Right lobe of liver (tissue), 6 donors: ENCODE results near the gene OPCML. TPM values are rescaled to one million over a fixed set of nuclear protein-coding genes. Genes with fewer than 3 reads are reported as not detected.

Source experiments
- ATAC-seq, 4 donors: fragments of 200-7000 bp; cut with Tn5 transposase; one replicate each; pipeline ENCODE4 v1.9.1; 2020; ENCODE audit warnings: mild to moderate bottlenecking in 4 of 4, moderate library complexity in 4 of 4
- DNase-seq, 3 donors: peaks; one replicate each; pipeline ENCODE4 v3.0.0-alpha.2; 2020
- H3K27ac ChIP-seq, 3 donors: fragments of 200-600 bp; one replicate each; pipeline ENCODE4 v1.8.0; 2022
- H3K27me3 ChIP-seq, 2 donors: fragments of 200-600 bp; one replicate each; pipeline ENCODE4 v1.8.0; 2022
- H3K36me3 ChIP-seq, 4 donors: fragments of 200-600 bp; sonication (generic) in 1 of 4; one replicate each; pipeline versions ENCODE4 v1.5.1 to v1.8.0; 2017 to 2022; ENCODE audit warnings: control low read depth in 1 of 4
- H3K4me1 ChIP-seq, 4 donors: fragments of 200-600 bp; sonication (generic) in 1 of 4; one replicate each; pipeline versions ENCODE4 v1.5.1 to v1.8.0; 2017 to 2022; ENCODE audit warnings: control low read depth in 1 of 4
- H3K4me3 ChIP-seq, 3 donors: fragments of 200-600 bp; one replicate each; pipeline ENCODE4 v1.8.0; 2022
- H3K9me3 ChIP-seq, 4 donors: fragments of 200-600 bp; sonication (generic) in 1 of 4; one replicate each; pipeline versions ENCODE4 v1.5.1 to v1.8.0; 2017 to 2022; ENCODE audit warnings: control low read depth in 1 of 4
- CTCF ChIP-seq, 4 donors: fragments of 200-600 bp in 3 of 4; fragments of 450-650 bp in 1 of 4; IDR thresholded peaks; one replicate each; pipeline versions ENCODE4 v1.5.1 to v1.8.0; 2016 to 2022; ENCODE audit warnings: antibody characterized with exemption in 4 of 4, mild to moderate bottlenecking in 2 of 4
- POLR2A ChIP-seq: fragments of 450-650 bp; IDR thresholded peaks from one replicate; pipeline ENCODE4 v1.6.1; 2017; ENCODE audit warnings: antibody characterized with exemption, mild to moderate bottlenecking
- WGBS: methylation state at CpG from one replicate; pipeline ENCODE4 v1.1.6; 2018; ENCODE audit warnings: low coverage, low lambda C conversion rate; ENCODE audit not compliant: insufficient coverage; ENCODE audit errors: missing lambda C conversion rate; 5-methylcytosine and 5-hydroxymethylcytosine counted together
- intact Hi-C, 2 donors: fragments of 100-400 bp; cut with DNase I; formaldehyde crosslinking; loops; one replicate each; pipeline versions ENCODE4 v1.11.2 to v1.14.1; 2022
- total RNA-seq, 6 experiments: library from RNA; depleted of rRNA in 2 of 6; stranded (reverse); fragments of >200 nt in 2 of 6; fragmentation: NEBNext Ultra II Directional in 3 of 6; extraction: Animal tissue kit (Norgen Biotek cat#: 25700) in 3 of 6; gene quantifications; one replicate each; pipeline versions ENCODE4 v1.1.0 to v1.2.4, GENCODE V29; 2016 to 2023
- donor health status: DM: no; HTN: yes; CAD: no.
- donor health status: DM: no; HTN: no; CAD: no.
- donor health status: DM: no; HTN: no; CAD: no.
- donor health status: DM: no; HTN: yes; CAD: no.
- donor health status: DM: no; HTN: yes; CAD: no.

Gene OPCML
- total RNA-seq, 6 experiments from 2014 or later, result 0.11 TPM; not detected in 5

- TF ChIP-seq POLR2A (no peak), CTCF (IDR thresholded peaks at IDR 0.05) (no peak)
- peaks cover 0 to 15% (median 6%) of the 10 kb centered on the region in 4 donors for H3K4me1 ChIP-seq
- DNase-seq (no peak), ATAC-seq (peak in 1 of 4 donors; percentile 23)
- H3K36me3 ChIP-seq, result no peaks in the 10 kb centered on the region
- H3K9me3 ChIP-seq, result no peaks in the 10 kb centered on the region
- 17% methylated on average over 1 of the region's 1 CpG for WGBS
- H3K27ac ChIP-seq, result no peak overlapping the region
- no peak overlapping the region for H3K4me3 ChIP-seq
- intact Hi-C loops, result no loop called here
- no peaks in the 10 kb centered on the region for H3K27me3 ChIP-seq
These were observed 839.4 kb downstream of the OPCML start for GRCh38 chr11:132692891-132693290.

- ATAC-seq (no peak), DNase-seq (no peak)
These were observed 840.3 kb downstream of the OPCML start for GRCh38 chr11:132691848-132692550.

GRCh38 chr11:132686886-132687285 lies 845.4 kb downstream of the OPCML start:
- no peak overlapping the region for H3K27ac ChIP-seq
- no peak overlapping the region for H3K4me3 ChIP-seq
- H3K27me3 ChIP-seq, result no peaks in the 10 kb centered on the region
- no peaks in the 10 kb centered on the region for H3K9me3 ChIP-seq
- no peaks in the 10 kb centered on the region for H3K36me3 ChIP-seq
- 42% methylated on average over 4 of the region's 4 CpGs for WGBS
- DNase-seq (no peak), ATAC-seq (peak in 2 of 4 donors; percentile 40 to 41)
- TF ChIP-seq CTCF (IDR thresholded peaks at IDR 0.05) (no peak), POLR2A (no peak)
- intact Hi-C loops, result no loop called here
- peaks cover 0 to 5% (median 0%) of the 10 kb centered on the region in 4 donors for H3K4me1 ChIP-seq

More at GRCh38 chr11:132691848-132692550, 840.3 kb downstream of the OPCML start:
- Histone ChIP-seq H3K27me3 (no peaks in the 10 kb centered on the region), H3K9me3 (no peaks in the 10 kb centered on the region), H3K4me1 (peaks cover 0 to 15% (median 6%) of the 10 kb centered on the region in 4 donors), H3K4me3 (no peak overlapping the region), H3K36me3 (no peaks in the 10 kb centered on the region), H3K27ac (no peak overlapping the region)
- TF ChIP-seq CTCF (IDR thresholded peaks at IDR 0.05) (no peak), POLR2A (no peak)
- WGBS, result 85% methylated on average over 5 of the region's 6 CpGs
- intact Hi-C loops, result no loop called here

- 38% methylated on average over 3 of the region's 3 CpGs for WGBS
- intact Hi-C loops, result no loop called here
These were observed 847.1 kb downstream of the OPCML start for GRCh38 chr11:132685174-132685611.

GRCh38 chr11:132683602-132684001 lies 848.7 kb downstream of the OPCML start:
- DNase-seq (no peak), ATAC-seq (peak in 2 of 4 donors; percentile 82 to 91)
- intact Hi-C loops, result no loop called here
- no peaks in the 10 kb centered on the region for H3K9me3 ChIP-seq
- no peaks in the 10 kb centered on the region for H3K36me3 ChIP-seq
- H3K4me1 ChIP-seq, result peaks cover 0 to 5% (median 0%) of the 10 kb centered on the region in 4 donors
- TF ChIP-seq POLR2A (no peak), CTCF (IDR thresholded peaks at IDR 0.05) (no peak)
- no peaks in the 10 kb centered on the region for H3K27me3 ChIP-seq
- H3K27ac ChIP-seq, result no peak overlapping the region
- 65% methylated on average over 2 of the region's 2 CpGs for WGBS
- no peak overlapping the region for H3K4me3 ChIP-seq

More at GRCh38 chr11:132685174-132685611, 847.1 kb downstream of the OPCML start:
- DNase-seq, result no peak
- ATAC-seq, result no peak
- Histone ChIP-seq H3K27me3 (no peaks in the 10 kb centered on the region), H3K4me3 (no peak overlapping the region), H3K36me3 (no peaks in the 10 kb centered on the region), H3K9me3 (no peaks in the 10 kb centered on the region), H3K27ac (no peak overlapping the region), H3K4me1 (peaks cover 0 to 5% (median 0%) of the 10 kb centered on the region in 4 donors)
- no peak for TF ChIP-seq POLR2A
